ENCODE results near the gene TERB2.
A peak's percentile ranks its signal among the peaks of the same experiment; 100 is the strongest.
"Not testable (repeated sequence)": the region's sequence is repeated elsewhere in the genome, so short reads cannot be mapped to it uniquely, and the experiment has no call there.

Gene TERB2

GRCh38 chr15:45003731-45004410, 47.4 kb downstream of the TERB2 start:
- not testable (repeated sequence) for DNase-seq

- not testable (repeated sequence) for DNase-seq
Measured at GRCh38 chr15:45004590-45005175, 48.2 kb downstream of the TERB2 start.

DNA sequence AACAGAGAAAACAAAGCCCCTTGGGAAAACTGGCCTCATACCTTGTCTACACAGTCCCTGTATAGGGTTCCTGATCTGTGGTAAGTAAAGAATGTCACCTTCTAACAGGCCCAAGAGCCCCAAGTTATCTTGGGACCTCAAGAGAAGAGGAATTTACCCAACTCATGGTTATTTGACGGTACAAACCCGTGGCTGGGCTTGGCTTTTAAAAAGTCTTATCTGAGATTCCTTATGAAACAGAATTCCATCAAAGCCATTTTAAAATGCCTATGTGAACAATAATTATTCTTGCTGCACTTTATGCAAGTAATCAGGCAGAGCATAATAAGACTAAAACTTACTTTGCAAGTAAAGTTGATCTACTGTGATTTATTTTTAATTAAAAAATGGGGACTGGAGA, 52.6 kb downstream of the TERB2 start:
- no peak for DNase-seq

DNA sequence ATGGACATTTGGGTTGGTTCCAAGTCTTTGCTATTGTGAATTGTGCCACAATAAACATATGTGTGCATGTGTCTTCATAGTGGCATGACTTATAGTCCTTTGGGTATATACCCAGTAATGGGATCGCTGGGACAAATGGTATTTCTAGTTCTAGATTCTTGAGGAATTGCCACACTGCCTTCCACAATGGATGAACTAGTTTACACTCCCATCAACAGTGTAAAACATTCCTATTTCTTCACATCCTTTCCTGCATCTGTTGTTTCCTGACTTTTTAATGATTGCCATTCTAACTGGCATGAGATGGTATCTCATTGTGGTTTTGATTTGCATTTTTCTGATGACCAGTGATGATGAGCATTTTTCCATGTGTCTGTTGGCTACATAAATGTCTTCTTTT, 58.6 kb downstream of the TERB2 start:
- DNase-seq = not testable (repeated sequence)

DNA sequence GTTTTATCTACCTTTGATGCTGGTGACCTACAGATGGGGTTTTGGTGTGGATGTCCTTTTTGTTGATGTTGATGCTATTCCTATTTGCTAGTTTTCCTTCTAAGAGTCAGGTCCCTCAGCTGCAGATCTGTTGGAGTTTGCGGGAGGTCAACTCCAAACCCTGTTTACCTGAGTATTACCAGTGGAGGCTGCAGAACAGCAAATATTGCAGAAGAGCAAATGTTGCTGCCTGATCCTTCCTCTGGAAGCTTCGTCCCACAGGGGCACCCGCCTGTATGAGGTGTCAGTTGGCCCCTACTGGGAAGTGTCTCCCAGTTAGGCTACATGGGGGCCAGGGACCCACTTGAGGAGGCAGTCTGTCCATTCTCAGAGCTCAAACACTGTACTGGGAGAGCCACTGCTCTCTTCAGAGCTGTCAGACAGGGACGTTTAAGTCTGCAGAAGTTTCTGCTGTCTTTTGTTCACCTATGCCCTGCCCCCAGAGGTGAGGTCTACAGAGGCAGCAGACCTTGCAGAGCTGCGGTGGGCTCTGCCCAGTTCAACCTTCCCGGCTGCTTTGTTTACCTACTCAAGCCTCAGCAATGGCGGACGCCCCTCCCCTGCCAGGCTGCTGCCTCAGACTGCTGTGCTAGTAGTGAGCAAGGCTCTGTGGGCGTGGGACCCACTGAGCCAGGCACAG, 63.9 kb downstream of the TERB2 start:
- not testable (repeated sequence) for DNase-seq

DNA sequence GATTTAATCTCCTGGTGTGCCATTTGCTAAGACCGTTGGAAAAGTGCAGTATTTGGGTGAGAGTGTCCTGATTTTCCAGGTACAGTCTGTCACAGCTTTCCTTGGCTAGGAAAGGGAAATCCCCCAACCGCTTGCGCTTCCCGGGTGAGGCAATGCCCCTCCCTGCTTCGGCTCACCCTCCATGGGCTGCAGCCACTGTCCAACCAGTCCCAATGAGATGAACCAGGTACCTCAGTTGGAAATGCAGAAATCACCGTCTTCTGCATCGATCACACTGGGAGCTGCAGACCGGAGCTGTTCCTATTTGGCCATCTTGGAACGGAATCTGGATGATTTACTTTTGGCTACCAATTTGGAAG, 64.4 kb downstream of the TERB2 start:
- DNase-seq = not testable (repeated sequence)

DNA sequence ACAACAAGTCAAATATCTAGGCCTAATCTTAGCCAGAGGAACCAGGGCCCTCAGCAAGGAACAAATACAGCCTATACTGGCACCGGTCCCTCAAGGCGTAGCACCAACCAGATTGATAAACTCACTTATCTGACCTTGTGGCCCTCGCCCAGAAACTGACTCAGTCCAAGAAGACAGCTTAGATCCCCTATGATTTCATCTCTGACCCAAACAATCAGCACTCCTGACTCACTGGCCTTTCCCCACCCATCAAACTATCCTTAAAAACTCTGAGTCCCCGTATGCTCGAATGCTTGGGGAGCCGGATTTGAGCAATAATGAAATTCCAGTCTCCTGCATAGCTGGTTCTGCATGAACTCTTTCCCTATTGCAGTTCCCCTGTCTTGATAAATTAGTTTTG, 64.9 kb downstream of the TERB2 start:
- no peak for DNase-seq

DNA sequence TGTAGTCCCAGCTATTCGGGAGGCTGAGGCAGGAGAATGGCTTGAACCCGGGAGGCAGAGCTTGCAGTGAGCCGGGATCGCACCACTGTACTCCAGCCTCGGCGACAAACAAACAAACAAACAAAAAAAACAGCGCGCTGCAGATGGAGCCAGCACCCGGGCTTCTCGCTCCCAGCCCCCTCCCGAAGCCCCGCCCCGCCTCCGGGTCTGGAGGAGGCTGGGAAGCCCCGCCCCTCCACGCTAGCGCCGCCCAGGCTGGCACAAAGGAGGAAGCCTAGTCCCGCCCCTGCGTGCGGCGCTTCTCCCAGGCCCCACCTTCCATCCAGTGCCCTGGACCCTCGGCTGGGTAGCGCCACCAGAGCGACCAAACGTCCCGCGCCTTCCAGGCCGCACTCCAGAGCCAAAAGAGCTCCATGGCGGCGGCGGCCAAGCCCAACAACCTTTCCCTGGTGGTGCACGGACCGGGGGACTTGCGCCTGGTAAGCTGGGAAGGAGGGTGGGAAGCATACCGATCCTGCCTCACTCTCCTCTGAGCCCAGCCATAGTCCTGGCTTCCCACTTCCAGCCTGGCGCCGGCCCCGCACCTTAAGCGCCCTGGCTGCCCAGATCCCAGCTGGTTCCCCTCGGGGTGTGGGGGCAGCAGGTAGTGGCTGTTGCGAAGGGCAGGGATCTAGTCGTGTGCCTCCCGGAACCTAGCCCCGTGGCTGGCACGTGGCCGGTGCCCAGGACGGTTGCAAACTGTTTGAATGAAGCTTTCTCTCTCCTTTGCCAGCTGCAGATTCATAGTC, 66.6 kb downstream of the TERB2 start, which contains the start of gene SORD:
SORD (plus strand) TSS at position 325 of the 788 bp plus-strand sequence; CDS start at position 414, 89 bp downstream.
- peak; percentile 95 for DNase-seq

GRCh38 chr15:45023659-45024225, 67.3 kb downstream of the TERB2 start:
- DNase-seq = peak; percentile 2

- DNase-seq = not testable (repeated sequence)
Measured at GRCh38 chr15:45024649-45025048, 68.2 kb downstream of the TERB2 start.

DNA sequence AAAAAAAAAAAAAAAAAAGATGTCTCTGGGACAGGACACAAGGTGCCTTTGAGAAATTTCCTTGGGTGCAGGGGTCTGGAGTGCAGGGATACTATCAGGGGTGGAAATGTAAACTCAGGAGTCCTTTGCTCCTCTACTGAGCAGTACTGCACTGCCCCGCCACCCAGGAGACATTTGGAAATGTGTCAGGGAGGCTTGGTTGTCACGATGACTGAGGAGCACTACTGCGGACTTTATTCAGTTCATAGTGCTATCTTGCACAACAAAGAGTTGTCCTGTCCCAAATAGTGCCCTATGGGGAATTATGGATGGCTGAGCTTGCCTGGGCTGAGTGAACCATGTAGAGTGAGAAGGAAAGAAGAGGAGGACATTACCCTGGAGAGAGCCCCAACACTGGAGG, 69.1 kb downstream of the TERB2 start:
- DNase-seq = not testable (repeated sequence)

- DNase-seq = no peak
Measured at GRCh38 chr15:45026651-45027190, 70.2 kb downstream of the TERB2 start.

GRCh38 chr15:45027220-45027619, 70.7 kb downstream of the TERB2 start:
- no peak for DNase-seq

Data from NCI-H2171 (cell line).